PC-3 (cell line): ENCODE measurements around the gene SPARC. TPM values are rescaled to one million over a fixed set of nuclear protein-coding genes. Genes with fewer than 3 reads are reported as not detected.

ENCODE experiments used
- ATAC-seq: fragments of 200-7000 bp; cut with Tn5 transposase; 2 replicates; pipeline ENCODE4 v1.9.1; 2020; ENCODE audit warnings: mild to moderate bottlenecking, moderate library complexity
- BruUV-seq: library from RNA; stranded (reverse); fragments of 400-500 nt; replicated peaks from 2 replicates; lab custom pipeline; 2021; lab: Mats Ljungman, UMichigan
- CTCF ChIA-PET: fragments of 300-600 bp; sonication (Branson Sonifier 250); formaldehyde crosslinking; loops from one replicate; lab custom pipeline; 2022; ENCODE audit warnings: antibody characterized with exemption; lab: Charles Lee
- POLR2A ChIA-PET: fragments of 300-600 bp; sonication (Branson Sonifier 250); formaldehyde crosslinking; loops from one replicate; lab custom pipeline; 2022; ENCODE audit warnings: antibody characterized with exemption; ENCODE audit not compliant: unreplicated experiment; lab: Charles Lee
- DNase-seq: peaks from one replicate; pipeline ENCODE4 v3.0.0-alpha.2; 2015
- H2AFZ ChIP-seq: fragments of 300-600 bp; sonication (generic); 2 replicates; pipeline ENCODE4 v1.6.0; 2016; ENCODE audit warnings: antibody characterized with exemption, low read length
- H3F3A ChIP-seq: fragments of 300-600 bp; sonication (generic); one replicate; pipeline ENCODE4 v1.6.0; 2017; ENCODE audit warnings: antibody characterized with exemption, low read length, control low read depth, mild to moderate bottlenecking; ENCODE audit not compliant: unreplicated experiment
- H3K27ac ChIP-seq: fragments of 300-600 bp; sonication (generic); 2 replicates; pipeline ENCODE4 v1.5.1; 2016; ENCODE audit warnings: mild to moderate bottlenecking, low read length
- H3K27me3 ChIP-seq: fragments of 300-600 bp; sonication (generic); 2 replicates; pipeline ENCODE4 v1.6.1; 2016; ENCODE audit warnings: low read length, mixed read lengths
- H3K36me3 ChIP-seq: fragments of 300-600 bp; sonication (generic); 2 replicates; pipeline ENCODE4 v1.6.1; 2016; ENCODE audit warnings: low read depth, mixed run types, low read length, mixed read lengths
- H3K4me1 ChIP-seq: fragments of 300-600 bp; sonication (generic); 2 replicates; pipeline ENCODE4 v1.5.1; 2016; ENCODE audit warnings: low read length; ENCODE audit not compliant: insufficient read depth
- H3K4me2 ChIP-seq: fragments of 300-600 bp; sonication (generic); 2 replicates; pipeline ENCODE4 v1.6.0; 2016; ENCODE audit warnings: low read length
- H3K4me3 ChIP-seq: fragments of 300-600 bp; sonication (generic); 2 replicates; pipeline ENCODE4 v1.5.1; 2016; ENCODE audit warnings: mild to moderate bottlenecking, low read length, mixed read lengths
- H3K79me2 ChIP-seq: fragments of 300-600 bp; sonication (generic); 2 replicates; pipeline ENCODE4 v1.6.1; 2017; ENCODE audit warnings: low read length, mixed read lengths
- H3K9ac ChIP-seq: fragments of 300-600 bp; sonication (generic); 2 replicates; pipeline ENCODE4 v1.6.0; 2016; ENCODE audit warnings: mild to moderate bottlenecking, low read length
- H3K9me2 ChIP-seq: fragments of 300-600 bp; sonication (generic); replicated peaks from 2 replicates; pipeline ENCODE4 v1.6.1; 2016; ENCODE audit warnings: mixed run types, low read length, mixed read lengths
- H3K9me3 ChIP-seq: fragments of 300-600 bp; sonication (generic); 2 replicates; pipeline ENCODE4 v1.6.1; 2016; ENCODE audit warnings: low read length, mixed read lengths
- H4K20me1 ChIP-seq: fragments of 300-600 bp; sonication (generic); 2 replicates; pipeline ENCODE4 v1.6.1; 2016; ENCODE audit warnings: low read length, mixed read lengths
- CTCF ChIP-seq: fragments of 300-600 bp; sonication (generic); conservative IDR thresholded peaks from 2 replicates; pipeline ENCODE4 v1.5.1; 2017; ENCODE audit warnings: antibody characterized with exemption, low read depth, mild to moderate bottlenecking, low read length
- EZH2 ChIP-seq: fragments of 300-600 bp; sonication (generic); IDR thresholded peaks from one replicate; pipeline ENCODE4 v1.6.1; 2017; ENCODE audit warnings: antibody characterized with exemption, mild to moderate bottlenecking, low read length; ENCODE audit not compliant: unreplicated experiment
- EZH2phosphoT487 ChIP-seq: fragments of 300-600 bp; sonication (generic); IDR thresholded peaks from 2 replicates; pipeline ENCODE4 v1.6.1; 2018; ENCODE audit warnings: mild to moderate bottlenecking, antibody characterized with exemption, low read length, borderline replicate concordance
- intact Hi-C: fragments of 100-400 bp; cut with micrococcal nuclease; formaldehyde crosslinking; loops from 2 replicates; pipeline ENCODE4 v1.9.0; 2023
- total RNA-seq: library from RNA; depleted of rRNA; stranded (reverse); fragments of >200 nt; gene quantifications from 2 replicates; pipeline ENCODE4 v1.2.3, GENCODE V29; 2014

Gene SPARC
- total RNA-seq, 1 experiment from 2014 or later: 2.7 TPM

GRCh38 chr5:151657114-151657513, 29.6 kb downstream of the SPARC start:
- Histone ChIP-seq H2AFZ (no peak overlapping the region), H3K4me3 (no peak overlapping the region), H3F3A (no peaks in the 10 kb centered on the region), H3K27ac (no peak overlapping the region), H3K79me2 (no peaks in the 10 kb centered on the region), H4K20me1 (no peaks in the 10 kb centered on the region), H3K9me3 (no peaks in the 10 kb centered on the region), H3K9ac (no peak overlapping the region), H3K27me3 (no peaks in the 10 kb centered on the region), H3K4me2 (no peak overlapping the region), H3K9me2 (no peaks in the 10 kb centered on the region), H3K36me3 (no peaks in the 10 kb centered on the region), H3K4me1 (no peaks in the 10 kb centered on the region)
- CTCF ChIA-PET: interaction anchor here (0.6 to 0.7 kb wide), 2 partner anchors 87 to 114 kb away, joined by 3 read pairs; partner anchors contain the start of gene G3BP1
- no peak for ATAC-seq
- POLR2A ChIA-PET: no interaction called here
- TF ChIP-seq CTCF (no peak), EZH2phosphoT487 (no peak), EZH2 (no peak)
- intact Hi-C loops: no loop called here
- no peak for DNase-seq
- BruUV-seq: no TSS peak

- no peaks in the 10 kb centered on the region for H3F3A ChIP-seq
- no peaks in the 10 kb centered on the region for H3K79me2 ChIP-seq
- CTCF ChIA-PET: no interaction called here
- BruUV-seq: no TSS peak
- H3K36me3 ChIP-seq: no peaks in the 10 kb centered on the region
- no peak overlapping the region for H3K27ac ChIP-seq
- H2AFZ ChIP-seq: no peak overlapping the region
- no peaks in the 10 kb centered on the region for H4K20me1 ChIP-seq
- intact Hi-C loops: no loop called here
- no peak for TF ChIP-seq CTCF
- no peak for TF ChIP-seq EZH2phosphoT487
- no peak for TF ChIP-seq EZH2
- no peaks in the 10 kb centered on the region for H3K4me1 ChIP-seq
- no peaks in the 10 kb centered on the region for H3K9me3 ChIP-seq
- DNase-seq (no peak), ATAC-seq (no peak)
- no peak overlapping the region for H3K9ac ChIP-seq
- no peak overlapping the region for H3K4me3 ChIP-seq
- H3K27me3 ChIP-seq: no peaks in the 10 kb centered on the region
- POLR2A ChIA-PET: no interaction called here
- no peaks in the 10 kb centered on the region for H3K9me2 ChIP-seq
- H3K4me2 ChIP-seq: no peak overlapping the region
Measured at GRCh38 chr5:151656311-151656710, 30.4 kb downstream of the SPARC start.

GRCh38 chr5:151651997-151652645, 34.6 kb downstream of the SPARC start:
- ATAC-seq (peak; percentile 99), DNase-seq (peak; percentile 91)
- Histone ChIP-seq H3F3A (no peaks in the 10 kb centered on the region), H3K9me2 (no peaks in the 10 kb centered on the region), H3K27me3 (no peaks in the 10 kb centered on the region), H3K79me2 (no peaks in the 10 kb centered on the region), H3K27ac (no peak overlapping the region), H3K36me3 (no peaks in the 10 kb centered on the region), H3K9me3 (no peaks in the 10 kb centered on the region), H3K4me1 (peaks cover 9% of the 10 kb centered on the region; the same call in 1 of the 2 replicates), H3K9ac (no peak overlapping the region), H3K4me3 (no peak overlapping the region), H2AFZ (0 out of 2 replicates have a peak overlapping the region, but pooled peaks have one; percentile 8), H3K4me2 (no peak overlapping the region), H4K20me1 (no peaks in the 10 kb centered on the region)
- no TSS peak for BruUV-seq
- intact Hi-C loops: loop anchor here (1.0 to 5.0 kb wide), 4 partner anchors 132 to 333 kb away; partner anchors contain the start of gene SLC36A1
- TF ChIP-seq EZH2phosphoT487: no peak
- peak; percentile 96 for TF ChIP-seq CTCF
- CTCF ChIA-PET: interaction anchor here (0.5 to 3.4 kb wide), 19 partner anchors 24 to 951 kb away, joined by 3 to 26 read pairs (median 4); partner anchors contain the start of genes RBM22 and SLC36A1
- POLR2A ChIA-PET: interaction anchor here (0.9 kb wide), 1 partner anchor 129 kb away, joined by 3 read pairs; no protein-coding TSS in a partner anchor
